HEK293 (cell line): Measurements from ENCODE around the gene ROPN1L.

Experiments
- CTCF ChIA-PET: fragments of 350-600 bp; formaldehyde crosslinking; extraction: SDS; loops from one replicate; lab custom pipeline; 2021; ENCODE audit warnings: antibody characterized with exemption; lab: Yijun Ruan, JAX
- POLR2A ChIA-PET: fragments of 300-600 bp; formaldehyde crosslinking; extraction: SDS; loops from one replicate; lab custom pipeline; 2020; ENCODE audit warnings: antibody characterized with exemption, inconsistent platforms; lab: Yijun Ruan, JAX
- H3K27ac ChIP-seq: fragments of 200-500 bp; sonication (Bioruptor generic); 2 replicates; pipeline ENCODE4 v1.5.1; 2014; ENCODE audit warnings: low read depth, low read length, control low read depth, inconsistent platforms; ENCODE audit errors: extremely low read depth
- H3K36me3 ChIP-seq, 2 experiments: fragments of 200-500 bp in 1 of 2; sonication (Bioruptor generic) in 1 of 2; 1 replicate in 1 of 2; 2 replicates in 1 of 2; pipeline ENCODE4 v1.5.1; 2014 to 2017; ENCODE audit warnings: inconsistent platforms in 2 of 2, low read length in 2 of 2; ENCODE audit not compliant: control insufficient read depth in 2 of 2, insufficient read depth in 1 of 2
- H3K4me1 ChIP-seq: fragments of 200-500 bp; sonication (Bioruptor generic); 2 replicates; pipeline ENCODE4 v1.5.1; 2014; ENCODE audit warnings: mild to moderate bottlenecking, low read length, inconsistent platforms; ENCODE audit not compliant: control insufficient read depth, insufficient read depth
- H3K4me3 ChIP-seq: 2 replicates; pipeline ENCODE4 v1.5.1; 2011; ENCODE audit warnings: low read depth, mild to moderate bottlenecking, control low read depth, low read length, moderate library complexity
- H3K9me3 ChIP-seq: fragments of 200-500 bp; sonication (Bioruptor generic); 2 replicates; pipeline ENCODE4 v1.5.1; 2014; ENCODE audit warnings: low read depth, low read length, inconsistent platforms; ENCODE audit not compliant: control insufficient read depth, insufficient read depth
- GLIS1 ChIP-seq: fragments of 450-650 bp; formaldehyde crosslinking; IDR thresholded peaks from 2 replicates; pipeline ENCODE4 v1.5.1; 2016; ENCODE audit warnings: missing biosample characterization, missing genetic modification characterization
- IKZF3 ChIP-seq: fragments of 450-650 bp; IDR thresholded peaks from 2 replicates; pipeline ENCODE4 v1.5.0; 2018; ENCODE audit warnings: missing biosample characterization, mild to moderate bottlenecking, missing genetic modification characterization, moderate library complexity
- TRIM28 ChIP-seq: IDR thresholded peaks from 2 replicates; pipeline ENCODE4 v1.6.1; 2011; ENCODE audit warnings: low read length, control low read depth, borderline replicate concordance
- WT1 ChIP-seq: fragments of 450-650 bp; formaldehyde crosslinking; IDR thresholded peaks from 2 replicates; pipeline ENCODE4 v1.5.1; 2016; ENCODE audit warnings: missing biosample characterization, missing genetic modification characterization
- ZBTB17 ChIP-seq: fragments of 450-650 bp; formaldehyde crosslinking; IDR thresholded peaks from 2 replicates; pipeline ENCODE4 v1.5.1; 2016; ENCODE audit warnings: missing biosample characterization, missing genetic modification characterization
- ZBTB20 ChIP-seq: fragments of 450-650 bp; formaldehyde crosslinking; IDR thresholded peaks from 2 replicates; pipeline ENCODE4 v1.5.1; 2016; ENCODE audit warnings: missing biosample characterization, missing genetic modification characterization
- ZBTB48 ChIP-seq: fragments of 450-650 bp; formaldehyde crosslinking; IDR thresholded peaks from 2 replicates; pipeline ENCODE4 v1.5.1; 2016; ENCODE audit warnings: missing biosample characterization, missing genetic modification characterization
- ZBTB8A ChIP-seq: fragments of 450-650 bp; formaldehyde crosslinking; IDR thresholded peaks from 2 replicates; pipeline ENCODE4 v1.5.1; 2016; ENCODE audit warnings: missing biosample characterization, missing genetic modification characterization
- ZEB2 ChIP-seq: fragments of 450-650 bp; formaldehyde crosslinking; IDR thresholded peaks from 2 replicates; pipeline ENCODE4 v1.5.1; 2016; ENCODE audit warnings: missing biosample characterization, missing genetic modification characterization
- ZIC2 ChIP-seq: fragments of 450-650 bp; formaldehyde crosslinking; IDR thresholded peaks from 2 replicates; pipeline ENCODE4 v1.5.1; 2016; ENCODE audit warnings: missing biosample characterization, missing genetic modification characterization
- ZNF10 ChIP-seq: fragments of 450-650 bp; formaldehyde crosslinking; IDR thresholded peaks from 2 replicates; pipeline ENCODE4 v1.5.1; 2017; ENCODE audit warnings: missing biosample characterization, missing genetic modification characterization
- ZNF121 ChIP-seq: fragments of 450-650 bp; formaldehyde crosslinking; IDR thresholded peaks from 2 replicates; pipeline ENCODE4 v1.5.1; 2016; ENCODE audit warnings: missing biosample characterization, missing genetic modification characterization
- ZNF202 ChIP-seq: fragments of 450-650 bp; formaldehyde crosslinking; IDR thresholded peaks from 2 replicates; pipeline ENCODE4 v1.5.1; 2016; ENCODE audit warnings: missing biosample characterization, missing genetic modification characterization, borderline replicate concordance
- ZNF211 ChIP-seq: fragments of 450-650 bp; formaldehyde crosslinking; IDR thresholded peaks from 2 replicates; pipeline ENCODE4 v1.5.1; 2016; ENCODE audit warnings: low read depth, missing biosample characterization, missing genetic modification characterization
- ZNF221 ChIP-seq: fragments of 450-650 bp; formaldehyde crosslinking; IDR thresholded peaks from 2 replicates; pipeline ENCODE4 v1.5.1; 2017; ENCODE audit warnings: missing biosample characterization, missing genetic modification characterization, borderline replicate concordance
- ZNF394 ChIP-seq: fragments of 450-650 bp; formaldehyde crosslinking; IDR thresholded peaks from 2 replicates; pipeline ENCODE4 v1.5.1; 2016; ENCODE audit warnings: missing biosample characterization, missing genetic modification characterization, mild to moderate bottlenecking, moderate library complexity, borderline replicate concordance
- ZNF501 ChIP-seq: fragments of 450-650 bp; formaldehyde crosslinking; IDR thresholded peaks from 2 replicates; pipeline ENCODE4 v1.5.1; 2016; ENCODE audit warnings: missing biosample characterization, missing genetic modification characterization
- ZNF510 ChIP-seq: fragments of 450-650 bp; formaldehyde crosslinking; IDR thresholded peaks from 2 replicates; pipeline ENCODE4 v1.5.1; 2018; ENCODE audit warnings: mild to moderate bottlenecking, missing genetic modification characterization, missing biosample characterization; ENCODE audit not compliant: insufficient replicate concordance
- ZNF561 ChIP-seq: fragments of 450-650 bp; IDR thresholded peaks from 2 replicates; pipeline ENCODE4 v1.5.1; 2018; ENCODE audit warnings: missing biosample characterization, missing genetic modification characterization, borderline replicate concordance
- ZNF768 ChIP-seq: fragments of 450-650 bp; formaldehyde crosslinking; IDR thresholded peaks from 2 replicates; pipeline ENCODE4 v1.5.1; 2018; ENCODE audit warnings: missing biosample characterization, mild to moderate bottlenecking, missing genetic modification characterization
- ZNF791 ChIP-seq: fragments of 450-650 bp; formaldehyde crosslinking; IDR thresholded peaks from 2 replicates; pipeline ENCODE4 v1.5.1; 2016; ENCODE audit warnings: missing biosample characterization, missing genetic modification characterization
- ZSCAN30 ChIP-seq: fragments of 450-650 bp; IDR thresholded peaks from 2 replicates; pipeline ENCODE4 v1.5.1; 2018; ENCODE audit warnings: missing biosample characterization, mild to moderate bottlenecking, missing genetic modification characterization, moderate library complexity
- TF ChIP-seq, protein P1 (sequence below): fragments of 450-650 bp; IDR thresholded peaks from 2 replicates; pipeline ENCODE4 v1.5.1; 2018; ENCODE audit warnings: missing biosample characterization, missing genetic modification characterization
- TF ChIP-seq, protein P2 (sequence below): fragments of 450-650 bp; formaldehyde crosslinking; IDR thresholded peaks from 2 replicates; pipeline ENCODE4 v1.5.1; 2016; ENCODE audit warnings: missing biosample characterization, missing genetic modification characterization
- TF ChIP-seq, protein P3 (sequence below): fragments of 450-650 bp; formaldehyde crosslinking; IDR thresholded peaks from 2 replicates; pipeline ENCODE4 v1.5.1; 2016; ENCODE audit warnings: missing biosample characterization, missing genetic modification characterization
- TF ChIP-seq, protein P4 (sequence below): fragments of 450-650 bp; IDR thresholded peaks from 2 replicates; pipeline ENCODE4 v1.5.1; 2018; ENCODE audit warnings: missing biosample characterization, mild to moderate bottlenecking, missing genetic modification characterization
- TF ChIP-seq, protein P5 (sequence below): fragments of 450-650 bp; formaldehyde crosslinking; IDR thresholded peaks from 2 replicates; pipeline ENCODE4 v1.5.1; 2017; ENCODE audit warnings: missing biosample characterization, missing genetic modification characterization

Gene ROPN1L

DNA sequence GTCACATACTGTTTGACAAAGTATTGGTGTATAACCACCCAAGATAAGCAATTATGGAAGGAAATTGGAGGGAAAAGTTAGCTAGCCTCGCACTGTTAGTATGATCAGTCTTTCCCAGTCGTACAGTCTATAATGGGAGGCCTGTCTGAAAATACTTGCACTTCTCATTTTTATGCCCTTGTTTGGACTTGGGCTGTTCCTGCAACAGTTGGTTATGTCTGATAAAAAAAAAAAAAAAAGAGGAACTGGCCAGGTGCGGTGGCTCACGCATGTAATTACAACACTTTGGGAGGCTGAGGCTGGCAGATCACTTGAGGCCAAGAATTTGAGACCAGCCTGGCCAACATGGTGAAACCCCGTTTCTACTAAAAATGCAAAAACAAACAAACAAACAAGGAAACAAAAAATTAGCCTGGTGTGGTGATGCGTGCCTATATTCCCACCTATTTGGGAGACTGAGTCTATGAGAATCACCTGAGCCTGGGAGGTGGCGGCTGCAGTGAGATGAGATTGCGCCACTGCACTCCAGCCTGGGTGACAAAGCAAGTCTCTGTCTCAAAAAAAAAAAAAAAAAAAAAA, 63.9 kb downstream of the ROPN1L start (continued):
- TF ChIP-seq, protein P1, sequence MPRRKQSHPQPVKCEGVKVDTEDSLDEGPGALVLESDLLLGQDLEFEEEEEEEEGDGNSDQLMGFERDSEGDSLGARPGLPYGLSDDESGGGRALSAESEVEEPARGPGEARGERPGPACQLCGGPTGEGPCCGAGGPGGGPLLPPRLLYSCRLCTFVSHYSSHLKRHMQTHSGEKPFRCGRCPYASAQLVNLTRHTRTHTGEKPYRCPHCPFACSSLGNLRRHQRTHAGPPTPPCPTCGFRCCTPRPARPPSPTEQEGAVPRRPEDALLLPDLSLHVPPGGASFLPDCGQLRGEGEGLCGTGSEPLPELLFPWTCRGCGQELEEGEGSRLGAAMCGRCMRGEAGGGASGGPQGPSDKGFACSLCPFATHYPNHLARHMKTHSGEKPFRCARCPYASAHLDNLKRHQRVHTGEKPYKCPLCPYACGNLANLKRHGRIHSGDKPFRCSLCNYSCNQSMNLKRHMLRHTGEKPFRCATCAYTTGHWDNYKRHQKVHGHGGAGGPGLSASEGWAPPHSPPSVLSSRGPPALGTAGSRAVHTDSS (tag by site-specific recombination), result no peak
- TF ChIP-seq ZNF211 (tag by site-specific recombination) (no peak), ZBTB17 (tag by site-specific recombination) (no peak), ZNF510 (tag by site-specific recombination) (no peak), ZNF202 (tag by site-specific recombination) (no peak)
- TF ChIP-seq, protein P2, sequence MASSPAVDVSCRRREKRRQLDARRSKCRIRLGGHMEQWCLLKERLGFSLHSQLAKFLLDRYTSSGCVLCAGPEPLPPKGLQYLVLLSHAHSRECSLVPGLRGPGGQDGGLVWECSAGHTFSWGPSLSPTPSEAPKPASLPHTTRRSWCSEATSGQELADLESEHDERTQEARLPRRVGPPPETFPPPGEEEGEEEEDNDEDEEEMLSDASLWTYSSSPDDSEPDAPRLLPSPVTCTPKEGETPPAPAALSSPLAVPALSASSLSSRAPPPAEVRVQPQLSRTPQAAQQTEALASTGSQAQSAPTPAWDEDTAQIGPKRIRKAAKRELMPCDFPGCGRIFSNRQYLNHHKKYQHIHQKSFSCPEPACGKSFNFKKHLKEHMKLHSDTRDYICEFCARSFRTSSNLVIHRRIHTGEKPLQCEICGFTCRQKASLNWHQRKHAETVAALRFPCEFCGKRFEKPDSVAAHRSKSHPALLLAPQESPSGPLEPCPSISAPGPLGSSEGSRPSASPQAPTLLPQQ (tag by site-specific recombination), result no peak

DNA sequence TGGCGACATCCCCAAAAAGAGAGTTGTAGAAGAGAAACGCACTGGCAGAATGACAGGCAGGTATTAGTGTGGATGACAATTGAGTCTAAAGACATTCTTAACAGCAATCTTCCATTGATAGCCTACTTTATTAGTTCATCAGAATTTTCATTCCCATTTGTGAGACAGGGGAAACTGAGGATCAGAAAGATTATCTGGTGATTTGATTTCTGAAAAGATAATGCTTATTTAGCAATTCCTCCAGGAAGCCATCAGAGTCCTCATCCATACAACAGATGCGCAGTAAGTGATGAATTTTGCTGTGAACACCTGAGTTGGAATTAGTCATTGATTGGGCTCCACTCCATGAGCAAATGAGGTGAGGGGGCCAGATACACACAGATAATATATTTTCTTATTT, 64.9 kb downstream of the ROPN1L start:
- TF ChIP-seq ZNF10 (no peak), ZNF121 (tag by site-specific recombination) (no peak), ZNF791 (no peak), ZNF394 (no peak), ZNF501 (no peak), ZNF561 (tag by site-specific recombination) (no peak)
- H3K36me3 ChIP-seq, result no peaks in the 10 kb centered on the region
- H3K4me1 ChIP-seq, result peaks cover 7% of the 10 kb centered on the region; the same call in 1 of the 2 replicates
- H3K4me3 ChIP-seq, result no peak overlapping the region
- no peak overlapping the region for H3K27ac ChIP-seq
- POLR2A ChIA-PET, result no interaction called here
- no peaks in the 10 kb centered on the region for H3K9me3 ChIP-seq
- CTCF ChIA-PET, result no interaction called here

DNA sequence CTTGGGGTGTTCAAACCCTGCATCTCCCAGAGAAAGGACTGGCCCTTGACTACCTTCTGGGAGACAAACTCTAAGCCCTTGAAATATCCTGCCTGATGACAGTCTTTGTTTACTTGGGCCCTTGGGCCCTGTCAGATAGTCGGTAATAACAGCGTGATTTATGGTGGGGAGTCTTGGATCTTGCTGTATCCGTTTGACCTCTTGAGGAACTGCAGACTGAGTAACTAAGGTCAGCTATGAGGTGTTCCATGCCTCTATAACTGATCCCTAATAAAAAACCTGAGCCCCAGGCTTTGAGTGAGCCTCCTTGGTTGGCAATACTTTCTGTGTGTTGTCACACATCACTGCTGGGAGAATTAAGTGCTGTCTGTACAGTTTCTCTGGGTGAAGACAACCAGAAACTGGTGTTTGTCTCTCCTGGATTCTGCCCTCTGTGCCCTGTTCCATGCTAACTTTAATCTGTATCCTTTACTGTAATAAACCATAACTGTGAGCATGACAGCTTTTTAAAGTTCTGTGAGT, 66.0 kb downstream of the ROPN1L start:
- Histone ChIP-seq H3K4me1 (peaks cover 5% of the 10 kb centered on the region; the same call in 1 of the 2 replicates), H3K4me3 (no peak overlapping the region), H3K27ac (no peak overlapping the region), H3K36me3 (no peaks in the 10 kb centered on the region), H3K9me3 (no peaks in the 10 kb centered on the region)
- POLR2A ChIA-PET, result no interaction called here
- CTCF ChIA-PET, result interaction anchor here (0.5 to 1.8 kb wide), 4 partner anchors 9 to 54 kb away, joined by 3 to 7 read pairs (median 4); no protein-coding TSS in a partner anchor
- TF ChIP-seq ZSCAN30 (peak; percentile 21; the same call in 1 of the 2 replicates), ZEB2 (tag by site-specific recombination) (peak; percentile 59), GLIS1 (tag by site-specific recombination) (peak; percentile 91), IKZF3 (tag by site-specific recombination) (peak; percentile 72), ZNF768 (tag by site-specific recombination) (no peak), TRIM28 (peak; percentile 76; the same call in 1 of the 2 replicates), ZIC2 (tag by site-specific recombination) (peak; percentile 99), WT1 (tag by site-specific recombination) (peak; percentile 93), ZNF221 (tag by site-specific recombination) (no peak), ZBTB8A (tag by site-specific recombination) (0 out of 2 replicates have a peak, but pooled peaks have one; percentile 35), ZBTB20 (tag by site-specific recombination) (peak; percentile 42; the same call in 1 of the 2 replicates), ZBTB48 (tag by site-specific recombination) (peak; percentile 63; the same call in 1 of the 2 replicates)
- TF ChIP-seq, protein P3, sequence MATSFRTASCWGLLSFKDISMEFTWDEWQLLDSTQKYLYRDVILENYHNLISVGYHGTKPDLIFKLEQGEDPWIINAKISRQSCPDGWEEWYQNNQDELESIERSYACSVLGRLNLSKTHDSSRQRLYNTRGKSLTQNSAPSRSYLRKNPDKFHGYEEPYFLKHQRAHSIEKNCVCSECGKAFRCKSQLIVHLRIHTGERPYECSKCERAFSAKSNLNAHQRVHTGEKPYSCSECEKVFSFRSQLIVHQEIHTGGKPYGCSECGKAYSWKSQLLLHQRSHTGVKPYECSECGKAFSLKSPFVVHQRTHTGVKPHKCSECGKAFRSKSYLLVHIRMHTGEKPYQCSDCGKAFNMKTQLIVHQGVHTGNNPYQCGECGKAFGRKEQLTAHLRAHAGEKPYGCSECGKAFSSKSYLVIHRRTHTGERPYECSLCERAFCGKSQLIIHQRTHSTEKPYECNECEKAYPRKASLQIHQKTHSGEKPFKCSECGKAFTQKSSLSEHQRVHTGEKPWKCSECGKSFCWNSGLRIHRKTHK, result no peak
- TF ChIP-seq, protein P4, sequence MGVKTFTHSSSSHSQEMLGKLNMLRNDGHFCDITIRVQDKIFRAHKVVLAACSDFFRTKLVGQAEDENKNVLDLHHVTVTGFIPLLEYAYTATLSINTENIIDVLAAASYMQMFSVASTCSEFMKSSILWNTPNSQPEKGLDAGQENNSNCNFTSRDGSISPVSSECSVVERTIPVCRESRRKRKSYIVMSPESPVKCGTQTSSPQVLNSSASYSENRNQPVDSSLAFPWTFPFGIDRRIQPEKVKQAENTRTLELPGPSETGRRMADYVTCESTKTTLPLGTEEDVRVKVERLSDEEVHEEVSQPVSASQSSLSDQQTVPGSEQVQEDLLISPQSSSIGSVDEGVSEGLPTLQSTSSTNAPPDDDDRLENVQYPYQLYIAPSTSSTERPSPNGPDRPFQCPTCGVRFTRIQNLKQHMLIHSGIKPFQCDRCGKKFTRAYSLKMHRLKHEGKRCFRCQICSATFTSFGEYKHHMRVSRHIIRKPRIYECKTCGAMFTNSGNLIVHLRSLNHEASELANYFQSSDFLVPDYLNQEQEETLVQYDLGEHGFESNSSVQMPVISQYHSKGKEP (tag by site-specific recombination), result peak; percentile 26; the same call in 1 of the 2 replicates
- TF ChIP-seq, protein P5, sequence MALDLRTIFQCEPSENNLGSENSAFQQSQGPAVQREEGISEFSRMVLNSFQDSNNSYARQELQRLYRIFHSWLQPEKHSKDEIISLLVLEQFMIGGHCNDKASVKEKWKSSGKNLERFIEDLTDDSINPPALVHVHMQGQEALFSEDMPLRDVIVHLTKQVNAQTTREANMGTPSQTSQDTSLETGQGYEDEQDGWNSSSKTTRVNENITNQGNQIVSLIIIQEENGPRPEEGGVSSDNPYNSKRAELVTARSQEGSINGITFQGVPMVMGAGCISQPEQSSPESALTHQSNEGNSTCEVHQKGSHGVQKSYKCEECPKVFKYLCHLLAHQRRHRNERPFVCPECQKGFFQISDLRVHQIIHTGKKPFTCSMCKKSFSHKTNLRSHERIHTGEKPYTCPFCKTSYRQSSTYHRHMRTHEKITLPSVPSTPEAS (tag by site-specific recombination), result 0 out of 2 replicates have a peak, but pooled peaks have one; percentile 17
